Endothelial cell of umbilical vein (primary cell): ENCODE data around the gene TBC1D5. TPM values are rescaled to one million over a fixed set of nuclear protein-coding genes. Genes with fewer than 3 reads are reported as not detected.

Source experiments
- BruUV-seq: library from RNA; stranded (reverse); fragments of 400-500 nt; replicated peaks from 2 replicates; lab custom pipeline; 2021; lab: Mats Ljungman, UMichigan
- CTCF ChIA-PET: fragments of 300-600, 350-600 bp; sonication (Branson Sonifier 250); formaldehyde crosslinking; loops from one replicate; lab custom pipeline; 2021; ENCODE audit warnings: antibody characterized with exemption, inconsistent platforms; lab: Charles Lee
- POLR2A ChIA-PET: fragments of 300-600, 350-600 bp; sonication (Branson Sonifier 250); formaldehyde crosslinking; loops from one replicate; lab custom pipeline; 2021; ENCODE audit warnings: antibody characterized with exemption, inconsistent platforms; lab: Charles Lee
- DNase-seq: peaks from one replicate; pipeline ENCODE4 v3.0.0-alpha.2; 2011; ENCODE audit warnings: low read depth, low spot score
- FAIRE-seq: peaks from 2 replicates; lab custom pipeline; 2011; peaks lifted over from hg19 to GRCh38; lab: Jason Lieb, UNC
- H2AFZ ChIP-seq: 2 replicates; pipeline ENCODE4 v1.6.0; 2012; ENCODE audit warnings: low read depth, low read length, control low read depth, inconsistent platforms
- H3K27ac ChIP-seq: 2 replicates; pipeline ENCODE4 v1.5.1; 2011; ENCODE audit warnings: low read depth, mild to moderate bottlenecking, control low read depth, low read length, moderate library complexity; ENCODE audit not compliant: insufficient read depth
- H3K27me3 ChIP-seq, 2 experiments: 2 replicates each; pipeline versions ENCODE4 v1.6.0 to v1.6.1; 2011; ENCODE audit warnings: low read length in 2 of 2, mixed read lengths in 1 of 2; ENCODE audit not compliant: control insufficient read depth in 2 of 2, insufficient read depth in 2 of 2
- H3K36me3 ChIP-seq, 2 experiments: 2 replicates in 1 of 2; 3 replicates in 1 of 2; pipeline ENCODE4 v1.5.1; 2011; ENCODE audit warnings: low read length in 2 of 2, mild to moderate bottlenecking in 1 of 2, moderate library complexity in 1 of 2; ENCODE audit not compliant: control insufficient read depth in 2 of 2, insufficient read depth in 2 of 2; ENCODE audit errors: extremely low read depth in 1 of 2
- H3K4me1 ChIP-seq: 3 replicates; pipeline ENCODE4 v1.5.1; 2011; ENCODE audit warnings: mild to moderate bottlenecking, low read length; ENCODE audit not compliant: control insufficient read depth, insufficient read depth; ENCODE audit errors: extremely low read depth
- H3K4me2 ChIP-seq: 2 replicates; pipeline ENCODE4 v1.6.1; 2011; ENCODE audit warnings: low read length, control low read depth, mixed read lengths; ENCODE audit not compliant: insufficient read depth
- H3K4me3 ChIP-seq, 3 experiments: fragments of 200-600 bp in 1 of 3; sonication (generic), shearing (Covaris generic) in 1 of 3; replicated peaks in 1 of 3; 2 replicates each; pipeline ENCODE4 v1.5.1; 2011 to 2016; ENCODE audit warnings: control low read depth in 3 of 3, low read length in 3 of 3, mild to moderate bottlenecking in 2 of 3, inconsistent platforms in 1 of 3, low read depth in 1 of 3, moderate library complexity in 1 of 3; ENCODE audit not compliant: insufficient read depth in 1 of 3
- H3K79me2 ChIP-seq: 2 replicates; pipeline ENCODE4 v1.6.0; 2012; ENCODE audit warnings: low read length, inconsistent platforms; ENCODE audit not compliant: control insufficient read depth, insufficient read depth
- H3K9ac ChIP-seq: replicated peaks from 2 replicates; pipeline ENCODE3; 2011; ENCODE audit warnings: low read length, control low read depth; ENCODE audit not compliant: insufficient read depth; ENCODE audit errors: extremely low read depth
- H3K9me1 ChIP-seq: replicated peaks from 3 replicates; pipeline ENCODE4 v1.6.0; 2011; ENCODE audit warnings: mild to moderate bottlenecking, low read length; ENCODE audit not compliant: control insufficient read depth, insufficient read depth; ENCODE audit errors: extremely low read depth
- H3K9me3 ChIP-seq: replicated peaks from 2 replicates; pipeline ENCODE4 v1.5.1; 2012; ENCODE audit warnings: low read length, inconsistent platforms; ENCODE audit not compliant: control insufficient read depth, insufficient read depth
- H4K20me1 ChIP-seq: replicated peaks from 2 replicates; pipeline ENCODE3; 2011; ENCODE audit warnings: mild to moderate bottlenecking, low read length; ENCODE audit not compliant: control insufficient read depth, insufficient read depth; ENCODE audit errors: extremely low read depth
- FOS ChIP-seq: IDR thresholded peaks from 2 replicates; pipeline ENCODE4 v1.6.1; 2011; ENCODE audit warnings: mild to moderate bottlenecking, low read length, moderate library complexity, borderline replicate concordance; ENCODE audit not compliant: insufficient read depth
- GATA2 ChIP-seq: IDR thresholded peaks from 2 replicates; pipeline ENCODE4 v1.7.0; 2011; ENCODE audit warnings: low read depth, mild to moderate bottlenecking, moderate library complexity, mixed read lengths, low read length; ENCODE audit not compliant: insufficient read length, insufficient read depth
- JUN ChIP-seq: IDR thresholded peaks from 2 replicates; pipeline ENCODE4 v1.6.1; 2011; ENCODE audit warnings: borderline replicate concordance, low read depth; ENCODE audit not compliant: insufficient read length, insufficient read depth
- MAX ChIP-seq: IDR thresholded peaks from 2 replicates; pipeline ENCODE4 v1.6.1; 2011; ENCODE audit not compliant: insufficient read depth, insufficient read length
- MYC ChIP-seq: IDR thresholded peaks from one replicate; pipeline ENCODE4 v1.6.1; 2011; ENCODE audit warnings: mild to moderate bottlenecking, low read depth, low read length
- POLR2A ChIP-seq: IDR thresholded peaks from 2 replicates; pipeline ENCODE4 v1.6.1; 2012; ENCODE audit warnings: low read depth, mild to moderate bottlenecking, control low read depth, low read length
- POLR2AphosphoS5 ChIP-seq: IDR thresholded peaks from 2 replicates; pipeline ENCODE4 v1.6.1; 2012; ENCODE audit warnings: low read depth, mild to moderate bottlenecking, control low read depth, low read length, moderate library complexity; ENCODE audit not compliant: insufficient read depth
- dilution Hi-C: fragments of 300-500 bp; cut with MboI; formaldehyde crosslinking; loops from one replicate; pipeline ENCODE4 v1.15.0; 2019; ENCODE audit warnings: low sequenced_read_pairs; ENCODE audit not compliant: extremely low pct_ligation_motif_present
- intact Hi-C: fragments of 100-400 bp; cut with micrococcal nuclease; formaldehyde crosslinking; loops from one replicate; pipeline ENCODE4 v1.10.0; 2022
- polyA plus RNA-seq, 4 experiments: library from polyadenylated mRNA; depleted of rRNA in 3 of 4; stranded (reverse) in 3 of 4; unstranded in 1 of 4; fragments of >200 nt; gene quantifications; 2 replicates each; pipeline versions ENCODE4 v1.2.1 to v1.2.3, GENCODE V29; 2011 to 2012; ENCODE audit warnings: missing spikeins in 1 of 4
- total RNA-seq: library from RNA; stranded (reverse); gene quantifications from 2 replicates; pipeline ENCODE4 v1.2.3, GENCODE V29; 2021
- TF ChIP-seq, protein P1 (sequence below), 2 donors: IDR thresholded peaks; 1 replicate in 1 of 2; 2 replicates in 1 of 2; pipeline ENCODE4 v1.5.1; 2011; ENCODE audit warnings: low read length in 2 of 2, mild to moderate bottlenecking in 2 of 2, moderate library complexity in 2 of 2, control low read depth in 1 of 2, inconsistent platforms in 1 of 2, low read depth in 1 of 2; ENCODE audit not compliant: insufficient read depth in 1 of 2; ENCODE audit errors: extremely low read depth in 1 of 2

The TBC1D5 gene
- total and polyA plus RNA-seq, 2 donors (not counting 3 experiments of a cell fraction or from before 2014, with no cell fraction given) = 17.5 to 44.7 TPM

DNA sequence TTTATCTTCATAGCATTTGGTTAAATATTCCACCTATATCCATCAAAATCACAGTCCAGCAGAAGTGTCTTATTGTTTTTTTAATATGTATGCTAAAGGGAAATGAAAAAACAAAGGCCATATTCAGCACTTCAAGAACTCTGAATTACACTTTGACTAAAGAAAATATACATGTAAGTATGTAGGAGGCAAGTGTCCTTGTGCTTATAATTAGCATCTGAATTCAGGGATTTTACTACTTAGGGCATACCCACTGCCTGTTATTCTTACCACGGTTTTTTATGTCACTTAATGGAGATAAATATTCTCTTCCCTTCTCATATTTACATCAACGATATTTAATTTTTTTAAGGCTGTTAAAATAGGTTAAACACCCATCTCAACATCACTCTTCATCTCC is 117.3 kb downstream of the TBC1D5 start:
- H3K27me3 ChIP-seq = no peaks in the 10 kb centered on the region
- H3K9me3 ChIP-seq = no peaks in the 10 kb centered on the region
- ChIA-PET CTCF (no interaction called here), POLR2A (no interaction called here)
- no peaks in the 10 kb centered on the region for H3K36me3 ChIP-seq
- TF ChIP-seq, protein P1, sequence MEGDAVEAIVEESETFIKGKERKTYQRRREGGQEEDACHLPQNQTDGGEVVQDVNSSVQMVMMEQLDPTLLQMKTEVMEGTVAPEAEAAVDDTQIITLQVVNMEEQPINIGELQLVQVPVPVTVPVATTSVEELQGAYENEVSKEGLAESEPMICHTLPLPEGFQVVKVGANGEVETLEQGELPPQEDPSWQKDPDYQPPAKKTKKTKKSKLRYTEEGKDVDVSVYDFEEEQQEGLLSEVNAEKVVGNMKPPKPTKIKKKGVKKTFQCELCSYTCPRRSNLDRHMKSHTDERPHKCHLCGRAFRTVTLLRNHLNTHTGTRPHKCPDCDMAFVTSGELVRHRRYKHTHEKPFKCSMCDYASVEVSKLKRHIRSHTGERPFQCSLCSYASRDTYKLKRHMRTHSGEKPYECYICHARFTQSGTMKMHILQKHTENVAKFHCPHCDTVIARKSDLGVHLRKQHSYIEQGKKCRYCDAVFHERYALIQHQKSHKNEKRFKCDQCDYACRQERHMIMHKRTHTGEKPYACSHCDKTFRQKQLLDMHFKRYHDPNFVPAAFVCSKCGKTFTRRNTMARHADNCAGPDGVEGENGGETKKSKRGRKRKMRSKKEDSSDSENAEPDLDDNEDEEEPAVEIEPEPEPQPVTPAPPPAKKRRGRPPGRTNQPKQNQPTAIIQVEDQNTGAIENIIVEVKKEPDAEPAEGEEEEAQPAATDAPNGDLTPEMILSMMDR (IDR thresholded peaks at IDR 0.05; ENCODE audit: extremely low read depth in 1 of 2, insufficient read depth in 1 of 2, low read depth in 1 of 2, low read length in 2 of 2) = no peak
- TF ChIP-seq MAX (no peak), FOS (no peak), JUN (no peak), POLR2AphosphoS5 (no peak), MYC (no peak), POLR2A (no peak), GATA2 (no peak)
- no peak overlapping the region for H2AFZ ChIP-seq
- no peaks in the 10 kb centered on the region for H4K20me1 ChIP-seq
- dilution Hi-C loops = no loop called here
- FAIRE-seq = no peak
- no peaks in the 10 kb centered on the region for H3K79me2 ChIP-seq
- no peak for DNase-seq
- no peak overlapping the region for H3K27ac ChIP-seq
- H3K9ac ChIP-seq = no peak overlapping the region
- BruUV-seq = no TSS peak
- H3K4me1 ChIP-seq = no peaks in the 10 kb centered on the region
- H3K4me2 ChIP-seq = no peak overlapping the region
- intact Hi-C loops = no loop called here
- H3K9me1 ChIP-seq = no peaks in the 10 kb centered on the region
- no peak overlapping the region for H3K4me3 ChIP-seq
